Measurements from ENCODE around the gene MASP2. TPM values are rescaled to one million over a fixed set of nuclear protein-coding genes. Genes with fewer than 3 reads are reported as not detected.

MASP2 gene
- total and polyA plus RNA-seq, 2 of the 8 experiments (the other 6 are each of a cell fraction or from before 2014, with no cell fraction given): 0.54 to 1.2 TPM

DNA sequence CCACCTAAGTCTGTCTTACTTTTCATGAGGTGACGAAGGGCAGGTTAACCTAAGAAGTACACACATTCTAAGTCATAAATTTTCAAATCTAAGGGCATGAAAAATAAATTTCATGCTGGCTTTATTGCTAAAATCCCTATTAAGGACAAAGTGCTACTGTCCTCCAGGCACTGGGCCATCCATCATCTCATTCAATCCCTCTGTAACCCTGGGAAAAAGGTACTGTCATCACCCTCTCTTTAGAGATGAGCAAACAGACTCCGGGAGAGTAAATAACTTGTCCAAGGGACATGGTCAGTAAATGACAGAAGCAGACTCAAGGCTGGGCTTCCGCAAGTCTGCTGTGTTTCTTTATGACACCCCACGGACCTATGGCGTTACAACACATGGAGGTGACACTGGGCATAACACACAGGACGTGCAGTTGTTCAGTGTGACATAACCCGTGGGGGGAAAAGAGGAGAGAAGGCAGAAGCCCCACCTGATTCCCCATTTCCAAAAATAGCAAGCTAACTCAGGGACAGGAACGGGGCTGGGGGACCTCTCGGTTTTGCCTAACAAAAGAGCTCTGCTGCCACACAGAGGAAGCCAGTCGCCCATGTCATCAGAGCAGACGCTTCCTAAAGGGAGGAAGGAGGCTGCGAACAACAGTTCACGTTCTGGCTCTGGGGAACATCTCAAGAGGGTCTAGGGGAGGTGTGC lies 25.3 kb upstream of the MASP2 start:
- Histone ChIP-seq H3K4ac (replicated peaks; ENCODE audit: insufficient read length, low read depth, low read length) (no peak overlapping the region), H3K4me2 (ENCODE audit: insufficient read depth in 1 of 2, low read depth in 2 of 2, low read length in 2 of 2) (no peak overlapping the region), H4K20me1 (replicated peaks in 1 of 2; ENCODE audit: control insufficient read depth in 1 of 2, insufficient read depth in 2 of 2, low read length in 2 of 2) (peaks cover 0 to 13% of the 10 kb centered on the region in 2 experiments), H3K4me1 (replicated peaks in 1 of 4; ENCODE audit: control insufficient read depth in 3 of 4, insufficient read depth in 4 of 4, low read length in 3 of 4) (no peaks in the 10 kb centered on the region), H3K4me3 (ENCODE audit: extremely low read depth in 1 of 4, insufficient read depth in 2 of 4, low read depth in 3 of 4, low read length in 4 of 4) (no peak overlapping the region), H3K56ac (replicated peaks; ENCODE audit: insufficient read length, low read depth, low read length) (no peak overlapping the region), H2BK120ac (replicated peaks; ENCODE audit: low read depth, low read length) (no peak overlapping the region), H3K36me3 (ENCODE audit: control insufficient read depth in 2 of 4, insufficient read depth in 4 of 4, low read length in 3 of 4) (peaks cover 42 to 93% (median 80%) of the 10 kb centered on the region in 4 experiments), H4K5ac (ENCODE audit: insufficient read length, low read depth, low read length) (no peak overlapping the region), H2BK15ac (ENCODE audit: low read length) (no peak overlapping the region), H3K9ac (replicated peaks in 1 of 4; ENCODE audit: extremely low read depth in 1 of 4, low read depth in 3 of 4, low read length in 3 of 4) (no peak overlapping the region), H4K91ac (replicated peaks; ENCODE audit: insufficient read length, low read length) (no peak overlapping the region), H3K9me3 (ENCODE audit: insufficient read depth in 2 of 2, low read depth in 1 of 2, low read length in 1 of 2) (no peaks in the 10 kb centered on the region), H3K27me3 (replicated peaks in 1 of 4; ENCODE audit: control insufficient read depth in 3 of 4, extremely low read depth in 1 of 4, insufficient read depth in 3 of 4, low read length in 3 of 4) (no peaks in the 10 kb centered on the region), H2AK5ac (ENCODE audit: low read depth, low read length) (no peak overlapping the region), H3K27ac (ENCODE audit: low read depth, low read length) (no peak overlapping the region), H3K18ac (ENCODE audit: extremely low read depth, low read length) (no peak overlapping the region), H3K79me2 (ENCODE audit: control insufficient read depth in 1 of 2, insufficient read depth in 2 of 2, low read length in 2 of 2) (no peaks in the 10 kb centered on the region), H2AFZ (ENCODE audit: low read length) (no peak overlapping the region), H4K8ac (ENCODE audit: extremely low read depth, insufficient read depth, low read length) (no peak overlapping the region), H3K79me1 (ENCODE audit: low read depth, low read length) (no peaks in the 10 kb centered on the region), H3K14ac (ENCODE audit: insufficient read length) (no peak overlapping the region), H3K23ac (ENCODE audit: insufficient read length) (no peak overlapping the region), H2BK20ac (ENCODE audit: low read length) (no peak overlapping the region), H2BK12ac (ENCODE audit: low read depth, low read length) (no peak overlapping the region), H3K23me2 (ENCODE audit: low read depth, low read length) (no peaks in the 10 kb centered on the region), H2BK5ac (ENCODE audit: low read depth, low read length) (no peak overlapping the region)
- POLR2A ChIA-PET (ENCODE audit: partially characterized antibody): interaction anchor here (0.7 to 2.1 kb wide), 4 partner anchors 8 to 51 kb away, joined by 3 to 5 read pairs (median 4); no protein-coding TSS in a partner anchor
- no peak for FAIRE-seq
- no peak for DNase-seq (ENCODE audit: low read depth in 1 of 2, low spot score in 2 of 2)
- CTCF ChIA-PET (ENCODE audit: partially characterized antibody): interaction anchor here (0.6 to 7.3 kb wide), 6 partner anchors 9 to 1448 kb away, joined by 3 to 58 read pairs (median 5); no protein-coding TSS in a partner anchor
- WGBS, 2 experiments (ENCODE audit: extremely low coverage in 1 of 2, insufficient coverage in 1 of 2, insufficient read length in 1 of 2, insufficient replicate concordance in 2 of 2, low coverage in 1 of 2, low lambda C conversion rate in 2 of 2, missing lambda C conversion rate in 1 of 2): 72% methylated on average over 13 of the region's 13 CpGs; no CpG with 5 or more reads in 1 of the 2 experiments
- TF ChIP-seq SRF (IDR thresholded peaks at IDR 0.05; ENCODE audit: low read depth, low read length) (no peak), RAD21 (IDR thresholded peaks at IDR 0.05 in 1 of 2, conservative IDR thresholded peaks at IDR 0.05 in 1 of 2; ENCODE audit: low read depth in 2 of 2, low read length in 2 of 2) (peak; percentile 9 to 27; a peak in 2 of 4 replicates)
